Stimulated activated CD4-positive, alpha-beta T cell treated with anti-CD3 and anti-CD28 coated beads, Interleukin-1b, Interleukin-23, amount 100 ng/mL, for 1 hour (primary cell): ENCODE results near the gene MAK.
"Not testable (repeated sequence)": the region's sequence is repeated elsewhere in the genome, so short reads cannot be mapped to it uniquely, and the experiment has no call there.

Experiments
- DNase-seq, 2 donors: peaks; one replicate each; pipeline ENCODE4 v3.0.0-alpha.2; 2020; ENCODE audit warnings: low read depth in 2 of 2

The MAK gene

GRCh38 chr6:10725716-10726115 lies 112.6 kb downstream of the MAK start:
- no peak for DNase-seq

- no peak for DNase-seq
Observed at GRCh38 chr6:10725044-10725443, 113.3 kb downstream of the MAK start.

GRCh38 chr6:10723567-10723881 lies 114.8 kb downstream of the MAK start:
- DNase-seq, result no peak

GRCh38 chr6:10722820-10723566 lies 115.3 kb downstream of the MAK start, which contains the start of gene TMEM14C:
Gene TMEM14C, plus strand, starts transcription at chr6:10723070. Its CDS starts 1,544 bp downstream, at chr6:10724614.
- peak; percentile 32 to 67 for DNase-seq

GRCh38 chr6:10722570-10722819 lies 115.8 kb downstream of the MAK start:
- DNase-seq, result no peak

- no peak for DNase-seq
Observed at GRCh38 chr6:10721850-10722569, 116.3 kb downstream of the MAK start.

GRCh38 chr6:10720960-10721849 lies 117.1 kb downstream of the MAK start:
- not testable (repeated sequence) for DNase-seq

- peak in 1 of 2 donors; percentile 20 for DNase-seq
Observed at GRCh38 chr6:10720265-10720959, 117.9 kb downstream of the MAK start.

GRCh38 chr6:10719964-10720264 lies 118.4 kb downstream of the MAK start:
- no peak for DNase-seq

- DNase-seq, result no peak
Observed at GRCh38 chr6:10719296-10719963, 118.9 kb downstream of the MAK start.

- DNase-seq, result no peak
Observed at GRCh38 chr6:10713962-10714361, 124.4 kb downstream of the MAK start.
